HG02759 (cell line): ENCODE data around the gene DMPK.

Experiments used
- ATAC-seq: cut with Tn5 transposase; IDR thresholded peaks from one replicate; pipeline ENCODE4 v1.9.1; 2021; ENCODE audit warnings: mild to moderate bottlenecking, moderate library complexity; ENCODE audit not compliant: unreplicated experiment

The DMPK gene

DNA sequence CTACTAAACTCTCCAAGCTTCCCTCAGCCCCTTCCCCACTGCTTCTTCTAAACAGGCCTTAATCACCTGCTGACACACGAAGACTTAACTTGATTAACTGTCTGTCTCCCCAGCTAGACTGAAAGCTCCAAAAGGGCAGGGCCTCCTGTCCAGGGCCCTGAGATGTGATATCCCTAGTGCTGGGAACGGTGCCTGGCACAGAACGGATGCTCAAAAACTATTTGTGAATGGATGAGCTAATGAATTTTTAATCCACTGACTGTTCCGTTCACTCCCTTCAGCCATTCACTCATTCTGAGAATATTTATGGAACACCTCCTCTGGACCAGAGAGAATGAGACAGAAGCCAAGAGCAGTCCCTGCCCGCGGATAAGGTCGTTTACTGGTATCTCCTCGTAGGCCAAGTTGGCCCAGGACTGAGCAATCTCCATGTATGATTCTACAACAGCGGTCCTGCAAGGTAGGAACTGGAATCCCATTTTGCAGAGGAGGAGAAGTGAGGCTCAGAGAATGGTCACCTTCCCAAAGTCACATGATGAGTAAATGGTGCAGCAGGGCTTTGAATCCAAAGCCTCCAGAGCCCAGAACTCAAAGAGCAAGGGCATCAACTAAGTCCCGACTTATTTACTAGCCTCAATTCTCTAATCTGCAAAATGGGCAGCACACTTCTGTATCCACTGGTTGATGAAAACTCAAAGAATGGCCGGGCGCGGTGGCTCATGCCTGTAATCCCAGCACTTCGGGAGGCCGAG lies 6.9 kb upstream of the DMPK start:
- no peak for ATAC-seq

DNA sequence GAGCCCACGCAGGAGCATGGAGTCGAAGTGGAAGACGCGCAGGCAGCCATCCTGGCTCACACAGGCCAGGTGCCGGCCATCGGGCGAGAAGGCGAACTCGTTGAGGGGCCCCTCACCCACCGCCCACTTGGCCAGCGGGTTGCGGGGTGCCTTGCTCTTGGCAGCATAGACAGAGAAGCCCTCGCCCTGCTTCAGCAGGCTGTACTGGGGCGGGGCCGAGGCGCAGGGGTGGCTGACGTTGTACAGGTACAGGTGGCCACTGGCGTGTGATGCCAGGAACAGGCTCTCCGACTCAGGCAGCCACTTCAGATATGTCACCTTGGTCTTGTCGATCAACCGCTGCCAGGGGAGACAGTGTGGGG lies 4.2 kb upstream of the DMPK start:
- no peak for ATAC-seq

DNA sequence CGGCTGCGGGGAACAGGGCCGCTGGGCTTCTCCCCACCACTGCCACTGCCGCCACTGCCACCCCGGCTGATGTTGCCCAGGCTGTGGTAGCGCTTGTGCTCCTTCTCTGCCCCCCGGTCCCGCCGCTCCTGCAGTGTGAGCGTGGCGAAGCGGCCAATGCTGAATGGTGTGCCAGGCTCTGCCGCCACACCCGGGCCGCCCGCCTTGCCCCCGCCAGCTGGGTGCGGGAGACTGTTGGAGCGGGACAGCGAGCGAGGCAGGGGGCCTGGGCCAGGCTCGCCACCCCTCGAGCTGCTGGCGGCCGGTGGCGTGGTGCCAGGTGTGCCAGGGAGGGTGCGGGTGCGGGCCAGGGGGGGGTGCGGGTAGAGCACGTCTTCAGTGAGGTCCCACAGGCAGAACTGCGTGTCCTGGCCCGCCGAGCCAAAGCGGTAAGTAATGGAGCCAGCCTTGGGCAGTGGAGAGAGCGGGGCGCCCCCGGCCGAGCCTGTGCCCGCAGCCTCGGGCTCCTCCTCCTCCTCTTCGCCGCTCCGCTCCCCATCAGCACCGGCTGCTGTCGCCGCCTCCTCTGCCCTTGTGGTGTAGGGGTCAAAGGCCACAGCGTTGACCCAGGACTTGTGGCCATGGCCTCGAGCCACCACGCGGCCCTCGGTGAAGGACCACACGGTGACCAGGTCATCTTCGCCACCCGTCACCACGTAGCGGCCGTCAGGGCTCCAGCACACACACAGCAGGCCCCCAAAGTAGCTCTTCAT lies 3.7 kb upstream of the DMPK start:
- ATAC-seq = no peak

DNA sequence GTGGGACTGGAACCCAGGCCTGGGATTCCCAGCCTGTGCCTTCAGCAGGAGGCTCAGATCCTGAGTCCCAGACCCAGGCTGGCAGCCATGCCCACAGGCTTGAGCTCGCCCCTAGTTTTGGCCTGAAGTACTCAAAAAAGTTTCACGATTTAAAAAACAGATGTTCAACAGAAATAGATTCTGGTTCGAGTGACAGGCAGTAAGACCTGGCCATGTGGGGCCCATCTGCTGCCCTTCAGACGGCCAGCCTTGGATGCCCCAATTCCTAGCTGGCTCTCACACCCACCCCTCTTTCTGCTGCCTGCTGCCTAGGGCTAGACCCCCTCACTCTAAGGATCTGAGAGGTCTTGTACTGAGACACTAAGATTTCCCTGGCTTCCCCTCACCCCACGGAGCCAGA lies 2.8 kb upstream of the DMPK start:
- no peak for ATAC-seq

DNA sequence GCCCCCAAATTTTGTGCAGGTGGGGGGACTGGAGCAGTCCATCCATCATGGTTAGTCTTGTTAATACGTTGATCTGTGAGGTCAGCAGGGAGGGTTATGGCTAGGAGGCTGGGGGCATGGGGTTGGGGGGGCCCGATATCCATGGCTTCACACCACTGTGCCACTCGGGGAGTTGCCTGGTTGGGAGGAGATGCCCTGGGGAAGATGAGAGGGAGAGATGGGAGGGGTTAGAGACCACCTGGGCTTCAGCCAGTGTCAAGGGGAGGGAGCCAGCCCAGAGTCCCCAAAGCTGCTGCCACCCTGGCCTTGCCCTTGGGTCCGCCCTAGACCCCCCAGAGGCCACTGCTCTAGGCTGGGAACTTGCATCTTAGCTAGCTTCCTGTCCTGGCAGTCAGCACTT lies 1.8 kb upstream of the DMPK start:
- no peak for ATAC-seq

DNA sequence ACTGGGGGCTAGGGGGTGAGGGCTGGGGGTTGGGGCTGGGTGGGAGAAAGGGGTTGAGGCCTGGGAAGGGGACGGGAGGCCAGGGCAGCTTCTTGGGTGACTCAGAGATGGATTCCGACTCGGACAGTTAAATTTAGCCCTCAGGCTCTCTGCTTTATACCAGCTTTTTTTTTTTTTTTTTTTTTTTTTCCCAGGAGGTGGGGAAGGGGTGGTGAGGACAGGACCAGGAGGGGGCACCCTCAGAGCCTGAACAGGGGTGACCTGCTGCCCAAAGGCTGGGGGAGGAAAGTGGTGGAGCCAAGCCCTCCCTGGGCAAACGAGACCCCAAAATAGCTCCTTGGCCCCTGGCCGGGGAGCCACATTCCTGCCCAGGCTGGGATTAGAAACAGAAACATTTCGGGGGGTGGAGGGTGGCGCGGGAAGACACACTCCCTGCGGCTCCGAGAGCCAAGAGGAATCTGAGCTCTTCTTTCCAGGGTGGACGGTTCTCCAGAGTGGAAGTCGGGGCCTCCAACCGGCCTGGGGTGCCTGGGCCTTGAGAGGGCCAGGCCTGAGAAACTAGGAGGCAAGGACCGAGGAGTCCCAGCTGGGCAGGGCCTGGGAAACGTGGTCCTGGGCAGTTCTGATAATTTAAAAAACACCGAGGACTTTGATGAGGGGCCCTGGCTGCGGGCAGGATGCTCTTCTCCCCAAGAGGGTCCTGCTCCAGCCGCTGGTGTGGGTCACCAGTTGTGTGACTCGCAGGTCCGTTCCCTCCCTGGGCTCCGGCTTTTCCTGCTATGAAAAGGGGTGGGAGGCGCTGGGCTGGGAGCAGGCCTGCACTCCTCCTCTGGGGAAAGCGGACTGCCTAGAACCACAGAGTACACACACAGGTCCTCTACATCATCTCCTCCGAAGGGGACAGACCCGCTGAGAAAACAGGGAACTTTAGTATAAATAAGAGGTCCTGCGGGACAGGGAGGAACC lies 813 bp upstream of the DMPK start:
- no peak for ATAC-seq

DNA sequence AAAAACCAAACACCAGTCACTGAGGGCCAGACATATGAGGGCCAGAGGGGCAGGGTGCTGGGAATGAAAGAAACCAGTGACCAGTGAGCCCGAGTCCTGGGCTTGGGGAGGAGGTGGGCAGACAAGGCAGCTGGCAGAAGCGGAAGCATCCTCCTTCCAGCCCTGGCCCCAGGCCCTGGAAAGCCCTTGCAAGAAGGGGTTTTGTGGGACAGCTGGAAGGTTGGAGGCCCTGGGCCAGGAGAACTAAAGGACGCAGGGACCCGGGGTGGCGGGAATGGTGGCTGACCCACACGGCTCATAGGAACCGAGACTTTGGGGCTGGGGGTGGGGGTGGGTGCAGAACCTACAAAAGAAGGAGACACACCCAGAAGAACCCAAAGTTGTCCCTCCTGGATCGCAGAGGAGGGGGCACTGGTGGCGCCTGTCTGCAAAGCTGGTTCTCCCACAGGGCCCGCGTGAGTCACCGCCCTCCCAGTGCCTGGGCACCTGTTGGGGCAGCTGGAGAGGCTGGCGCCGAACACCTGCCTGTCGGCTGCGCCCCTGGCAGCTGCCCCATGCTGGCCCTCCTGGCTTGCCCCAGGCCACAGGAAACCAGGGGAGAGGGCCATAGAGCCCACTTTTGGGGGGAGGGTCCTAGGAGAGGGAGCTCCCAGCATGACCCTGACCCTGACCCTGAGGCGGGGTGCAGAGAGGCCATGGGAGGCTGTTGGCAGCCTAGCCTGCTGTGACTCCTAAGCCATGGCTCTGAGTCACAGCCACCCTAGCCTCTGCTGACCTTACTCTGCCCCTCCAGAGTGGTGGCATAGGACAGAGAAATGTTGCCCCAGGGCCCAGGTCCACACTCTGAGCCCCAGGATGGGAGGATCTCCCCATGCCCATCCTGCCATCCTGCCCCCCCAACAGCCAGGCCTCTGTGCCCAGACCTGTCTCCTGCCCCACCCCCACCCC lies 802 bp downstream of the DMPK start:
- no peak for ATAC-seq

DNA sequence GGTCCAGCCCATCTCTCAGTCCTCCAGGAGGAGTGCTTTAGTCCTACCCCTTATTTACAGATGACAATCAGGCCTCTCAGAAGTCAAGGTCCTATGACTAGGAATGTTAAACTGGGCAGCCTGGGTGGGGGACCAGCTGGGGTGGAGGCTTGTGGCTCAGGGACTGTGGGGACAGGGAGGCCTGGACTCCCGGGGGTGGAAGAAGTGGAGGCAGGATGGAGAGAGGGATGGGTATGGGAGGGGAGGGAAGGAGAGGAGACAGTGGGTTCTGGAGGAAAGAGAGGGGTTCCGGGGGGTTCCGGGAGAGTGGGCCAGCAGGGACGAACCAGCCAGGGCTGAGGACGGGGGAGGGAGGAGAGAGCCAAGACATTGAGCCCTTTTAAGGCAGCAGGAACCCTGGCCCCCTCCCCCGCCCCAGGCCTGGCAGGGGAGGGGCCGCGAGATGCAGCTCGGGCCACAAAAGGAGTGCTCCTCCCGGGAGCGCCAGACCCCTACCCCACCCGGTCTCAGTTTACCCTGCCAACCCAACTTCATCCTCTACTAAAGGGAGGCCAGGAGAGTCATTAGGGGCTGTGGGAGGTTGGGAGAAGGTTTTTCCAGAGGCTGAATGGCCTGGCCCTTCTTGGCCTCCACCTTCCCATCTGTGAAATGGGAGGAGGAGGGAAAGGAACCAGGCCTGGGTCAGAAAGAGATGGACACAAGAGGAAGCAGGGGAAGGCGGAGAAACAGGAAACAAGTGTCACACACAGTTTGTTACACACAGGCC lies 1.7 kb downstream of the DMPK start:
- ATAC-seq = no peak

DNA sequence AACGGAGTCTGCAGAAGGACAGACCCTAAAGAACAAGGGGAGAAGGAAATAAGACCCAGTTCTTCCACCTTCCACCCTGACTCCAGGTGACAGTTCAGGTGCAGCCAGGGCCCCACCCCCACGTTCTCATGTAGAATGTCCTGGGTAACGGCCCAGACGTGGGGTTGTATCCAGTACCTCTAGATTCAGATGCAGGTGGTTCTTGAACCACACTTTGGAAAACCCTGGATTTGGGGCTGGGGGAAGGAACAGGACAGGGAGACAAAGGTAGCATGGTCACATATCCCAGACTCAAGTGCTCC lies 2.2 kb downstream of the DMPK start:
- ATAC-seq = no peak

DNA sequence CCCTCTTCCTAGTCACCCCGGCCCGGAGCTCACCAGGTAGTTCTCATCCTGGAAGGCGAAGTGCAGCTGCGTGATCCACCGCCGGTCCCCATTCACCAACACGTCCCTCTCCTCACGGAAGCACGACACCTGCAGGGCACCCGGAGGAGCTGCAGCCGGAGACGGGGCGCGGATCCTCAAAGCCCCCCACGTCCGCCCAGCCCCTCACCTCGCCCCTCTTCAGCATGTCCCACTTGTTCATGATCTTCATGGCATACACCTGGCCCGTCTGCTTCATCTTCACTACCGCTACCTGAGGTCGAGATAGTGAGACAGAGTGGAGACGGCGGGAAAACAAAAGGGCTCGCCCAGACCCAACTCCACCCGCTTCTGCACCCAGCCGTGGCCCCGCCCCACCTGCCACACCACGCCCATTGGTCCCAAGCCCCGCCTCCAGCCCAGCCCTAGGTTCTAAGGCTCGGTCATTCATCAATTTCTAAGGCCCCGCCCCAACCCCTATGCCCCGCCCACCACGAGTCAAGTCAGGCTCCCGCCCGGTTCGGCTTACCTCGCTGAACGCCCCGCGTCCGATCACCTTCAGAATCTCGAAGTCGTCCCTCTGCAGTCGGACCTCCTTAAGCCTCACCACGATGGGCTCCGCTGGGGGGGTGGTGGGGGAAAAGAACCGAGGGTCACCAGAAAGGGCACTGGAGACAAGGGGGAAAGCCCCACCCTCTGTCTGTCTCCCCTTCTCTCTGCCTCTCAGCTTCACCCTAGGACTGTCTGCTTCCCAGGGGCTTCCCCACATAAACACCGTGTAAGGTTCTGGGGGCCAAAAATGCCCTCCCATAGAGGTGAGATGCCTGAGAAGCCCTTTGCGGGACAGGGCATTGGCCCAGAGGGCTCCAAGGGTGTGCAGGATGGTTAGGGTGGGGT lies 2.8 kb downstream of the DMPK start:
- ATAC-seq = peak; percentile 83

DNA sequence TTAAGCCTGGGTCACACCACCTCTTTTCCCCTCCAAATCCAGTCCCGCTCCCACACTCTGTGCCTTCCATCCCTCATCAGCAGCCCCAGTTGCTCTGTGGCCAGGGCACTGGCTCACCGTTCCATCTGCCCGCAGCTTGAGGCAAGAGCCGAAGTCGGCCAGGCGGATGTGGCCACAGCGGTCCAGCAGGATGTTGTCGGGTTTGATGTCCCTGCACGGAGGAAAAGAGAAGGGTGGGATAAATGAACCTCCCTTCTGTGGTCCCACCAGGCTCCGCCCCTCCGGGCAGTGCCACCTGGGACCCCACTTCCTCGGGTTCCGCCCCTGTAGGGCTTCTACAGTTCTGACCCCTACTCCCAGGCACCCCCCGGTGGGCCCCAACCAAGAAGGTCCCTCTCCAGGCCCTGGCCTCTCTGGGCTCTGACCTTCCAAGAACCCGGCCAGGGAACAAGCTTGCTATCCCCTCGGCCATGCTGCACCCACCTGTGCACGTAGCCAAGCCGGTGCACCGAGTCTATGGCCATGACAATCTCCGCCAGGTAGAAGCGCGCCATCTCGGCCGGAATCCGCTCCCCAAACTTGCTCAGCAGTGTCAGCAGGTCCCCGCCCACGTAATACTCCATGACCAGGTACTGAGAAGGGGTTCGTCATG lies 4.2 kb downstream of the DMPK start:
- ATAC-seq = no peak

DNA sequence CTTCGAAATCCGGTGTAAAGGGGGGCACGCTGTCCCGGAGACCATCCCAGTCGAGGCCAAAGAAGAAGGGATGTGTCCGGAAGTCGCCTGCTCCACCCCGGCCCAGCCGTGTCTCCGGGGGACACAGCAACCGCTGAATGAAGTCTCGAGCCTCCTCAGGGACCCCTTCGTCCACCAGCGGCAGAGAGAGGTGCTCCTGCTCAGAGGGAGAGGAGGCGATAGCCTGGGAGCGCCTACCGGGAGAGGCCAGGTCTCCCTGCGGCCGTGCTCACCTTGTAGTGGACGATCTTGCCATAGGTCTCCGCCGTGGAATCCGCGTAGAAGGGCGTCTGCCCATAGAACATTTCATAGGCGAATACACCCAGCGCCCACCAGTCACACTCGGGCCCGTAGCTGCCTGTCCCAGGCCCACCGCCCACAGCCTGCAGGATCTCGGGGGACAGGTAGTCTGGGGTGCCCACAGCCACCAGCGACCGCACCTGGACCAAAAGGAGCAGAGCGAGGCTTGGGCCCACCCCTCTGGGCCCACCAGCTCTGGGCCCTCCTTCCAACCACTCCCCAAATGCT lies 4.8 kb downstream of the DMPK start:
- ATAC-seq = no peak

DNA sequence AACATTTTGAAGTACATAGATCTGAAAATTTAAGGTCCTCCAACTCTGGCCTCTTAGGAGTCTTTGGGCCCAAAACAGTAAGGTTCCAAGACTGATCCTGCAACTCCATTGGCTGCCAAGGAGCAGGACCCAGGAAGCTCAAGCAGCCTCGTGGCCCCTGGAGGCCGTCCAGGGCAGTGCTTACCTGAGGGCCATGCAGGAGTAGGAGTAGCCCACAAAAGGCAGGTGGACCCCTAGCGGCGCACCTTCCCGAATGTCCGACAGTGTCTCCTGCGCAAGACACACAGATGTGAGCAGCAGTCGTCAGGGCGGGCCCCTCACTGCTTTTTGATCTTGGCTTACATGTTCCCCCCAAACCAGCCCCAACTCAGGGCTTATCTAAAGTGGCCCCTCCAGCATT lies 7.5 kb downstream of the DMPK start:
- no peak for ATAC-seq

DNA sequence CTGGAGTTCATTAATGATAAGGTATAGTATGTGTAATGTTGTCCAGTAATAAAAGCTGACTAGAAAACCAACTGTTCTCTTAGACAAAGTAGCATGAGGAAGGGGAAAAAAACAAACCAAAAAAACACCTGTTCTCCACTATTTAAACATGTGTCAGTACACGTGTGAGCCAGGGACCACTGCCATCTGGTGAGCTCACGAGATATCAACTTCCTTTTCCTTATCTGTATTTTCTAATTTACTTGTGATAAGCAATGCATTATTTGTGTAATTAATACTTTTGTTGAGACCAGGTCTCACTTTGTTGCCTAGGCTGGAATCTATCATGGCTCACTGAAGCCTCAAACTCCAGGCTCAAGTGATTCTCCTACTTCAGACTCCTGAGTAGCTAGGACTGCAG lies 8.9 kb downstream of the DMPK start:
- ATAC-seq = no peak

DNA sequence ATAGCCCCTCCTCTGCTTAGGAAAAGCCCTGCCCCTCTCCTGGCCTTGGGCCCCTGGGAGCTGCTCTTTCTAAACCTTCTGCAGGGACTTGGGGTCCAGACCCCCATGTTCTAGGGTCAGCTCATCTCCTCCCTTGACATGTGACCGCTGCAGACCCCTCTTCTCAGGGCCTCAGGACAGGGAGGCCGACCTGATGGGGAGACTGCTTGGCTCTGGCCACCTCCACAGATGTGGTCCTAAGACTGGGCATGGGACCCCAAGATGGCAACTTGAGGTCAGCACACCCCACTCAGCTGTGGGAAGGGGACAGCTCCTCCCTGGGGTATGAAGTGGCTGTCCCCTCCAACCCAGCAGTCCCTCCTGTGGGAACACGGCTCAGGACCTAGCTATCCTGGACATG lies 9.4 kb downstream of the DMPK start:
- ATAC-seq = no peak

DNA sequence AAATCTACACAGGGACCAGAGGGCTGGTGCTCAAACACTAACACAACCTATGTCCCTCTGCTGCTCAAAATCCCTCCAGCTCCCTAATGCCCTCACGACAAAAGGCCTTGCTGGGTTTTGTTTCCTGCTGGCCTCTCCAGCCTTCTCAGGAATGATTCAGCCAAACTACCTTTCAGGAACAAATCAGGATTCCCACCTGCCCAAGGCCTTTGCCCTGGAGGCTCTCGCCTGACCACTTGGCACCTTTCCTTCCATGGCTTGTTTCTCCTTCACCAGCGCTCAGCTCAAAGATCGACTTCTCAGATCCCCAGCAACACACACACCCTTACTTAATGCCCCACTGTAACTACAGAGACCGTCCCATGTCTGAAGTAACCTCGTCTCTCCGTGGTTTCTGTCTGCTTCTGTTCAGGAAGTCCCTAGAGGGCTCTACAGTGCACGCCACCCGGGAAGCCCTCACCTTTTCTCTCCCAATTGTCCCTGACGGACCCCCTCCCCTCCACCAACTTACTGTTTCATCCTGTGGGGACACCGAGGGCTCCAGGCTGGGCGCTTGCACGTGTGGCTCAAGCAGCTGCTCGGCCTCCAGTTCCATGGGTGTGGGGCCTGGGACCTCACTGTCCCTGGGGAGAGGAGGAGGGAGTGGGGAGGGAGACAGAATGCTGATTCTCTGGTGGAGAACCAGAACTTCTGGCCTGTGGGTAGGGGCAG lies 10.0 kb downstream of the DMPK start:
- ATAC-seq = no peak

DNA sequence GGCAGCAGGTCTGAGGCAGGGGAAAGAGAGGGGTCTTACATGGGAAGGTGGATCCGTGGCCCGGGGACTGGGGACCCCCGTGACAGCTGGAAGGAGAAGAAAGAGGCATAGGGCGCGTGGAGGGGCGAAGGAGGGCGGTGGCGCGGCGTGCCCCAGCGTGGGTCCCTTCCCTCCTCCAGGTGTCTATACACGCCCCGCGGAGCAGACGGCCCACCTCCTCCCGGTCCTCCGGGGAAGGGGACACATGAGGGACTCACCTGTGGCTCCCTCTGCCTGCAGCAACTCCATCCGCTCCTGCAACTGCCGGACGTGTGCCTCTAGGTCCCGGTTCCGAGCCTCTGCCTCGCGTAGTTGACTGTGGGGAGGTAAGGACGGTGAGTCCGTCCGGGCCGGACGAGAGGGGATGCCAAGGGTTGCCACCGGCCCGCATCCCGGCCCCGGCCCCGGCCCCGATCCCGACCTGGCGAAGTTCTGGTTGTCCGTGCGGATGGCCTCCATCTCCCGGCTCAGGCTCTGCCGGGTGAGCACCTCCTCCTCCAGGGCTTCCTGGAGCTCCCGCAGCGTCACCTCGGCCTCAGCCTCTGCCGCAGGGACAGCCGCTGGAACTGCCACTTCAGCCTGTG lies 10.9 kb downstream of the DMPK start:
- ATAC-seq = no peak
